Activated naive CD4-positive, alpha-beta T cell treated with anti-CD3 and anti-CD28 coated beads, Interleukin-2, amount 50 U/mL, for 24 hours (primary cell): ENCODE data around the gene FEZF2.

Source experiments
- H3K27ac Mint-ChIP-seq: one replicate; pipeline ENCODE4 v1.8.0; 2021; ENCODE audit warnings: mild to moderate bottlenecking, mixed read lengths
- H3K27me3 Mint-ChIP-seq: one replicate; pipeline ENCODE4 v1.8.0; 2021; ENCODE audit warnings: mixed read lengths
- H3K36me3 Mint-ChIP-seq: one replicate; pipeline ENCODE4 v1.8.0; 2021; ENCODE audit warnings: mixed read lengths
- H3K4me1 Mint-ChIP-seq: one replicate; pipeline ENCODE4 v1.8.0; 2021; ENCODE audit warnings: mixed read lengths
- H3K4me3 Mint-ChIP-seq: one replicate; pipeline ENCODE4 v1.8.0; 2021; ENCODE audit warnings: mild to moderate bottlenecking, mixed read lengths
- H3K9me3 Mint-ChIP-seq: one replicate; pipeline ENCODE4 v1.8.0; 2021; ENCODE audit warnings: mixed read lengths

The FEZF2 gene

GRCh38 chr3:62376906-62377877 is 3.8 kb upstream of the FEZF2 start:
- H3K27me3 Mint-ChIP-seq: peaks cover 56% of the 10 kb centered on the region
- no peaks in the 10 kb centered on the region for H3K36me3 Mint-ChIP-seq
- H3K27ac Mint-ChIP-seq: no peak overlapping the region
- no peaks in the 10 kb centered on the region for H3K9me3 Mint-ChIP-seq
- peaks cover 4% of the 10 kb centered on the region for H3K4me1 Mint-ChIP-seq
- no peak overlapping the region for H3K4me3 Mint-ChIP-seq

DNA sequence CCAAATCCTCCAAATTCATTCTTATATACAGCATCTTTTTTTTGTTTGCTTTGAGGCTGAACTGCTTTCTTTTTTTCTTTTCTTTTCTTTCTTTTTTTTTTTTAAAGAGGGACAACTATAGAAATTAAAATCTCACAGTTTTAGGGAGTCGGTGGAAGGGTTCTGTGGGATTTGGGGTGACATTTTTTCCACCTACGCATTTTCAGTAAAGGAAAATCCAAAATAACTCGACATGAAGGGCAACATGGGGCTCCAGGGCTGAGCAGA is 3.0 kb upstream of the FEZF2 start:
- peaks cover 4% of the 10 kb centered on the region for H3K4me1 Mint-ChIP-seq
- H3K36me3 Mint-ChIP-seq: no peaks in the 10 kb centered on the region
- no peak overlapping the region for H3K27ac Mint-ChIP-seq
- no peaks in the 10 kb centered on the region for H3K9me3 Mint-ChIP-seq
- peaks cover 53% of the 10 kb centered on the region for H3K27me3 Mint-ChIP-seq
- no peak overlapping the region for H3K4me3 Mint-ChIP-seq

DNA sequence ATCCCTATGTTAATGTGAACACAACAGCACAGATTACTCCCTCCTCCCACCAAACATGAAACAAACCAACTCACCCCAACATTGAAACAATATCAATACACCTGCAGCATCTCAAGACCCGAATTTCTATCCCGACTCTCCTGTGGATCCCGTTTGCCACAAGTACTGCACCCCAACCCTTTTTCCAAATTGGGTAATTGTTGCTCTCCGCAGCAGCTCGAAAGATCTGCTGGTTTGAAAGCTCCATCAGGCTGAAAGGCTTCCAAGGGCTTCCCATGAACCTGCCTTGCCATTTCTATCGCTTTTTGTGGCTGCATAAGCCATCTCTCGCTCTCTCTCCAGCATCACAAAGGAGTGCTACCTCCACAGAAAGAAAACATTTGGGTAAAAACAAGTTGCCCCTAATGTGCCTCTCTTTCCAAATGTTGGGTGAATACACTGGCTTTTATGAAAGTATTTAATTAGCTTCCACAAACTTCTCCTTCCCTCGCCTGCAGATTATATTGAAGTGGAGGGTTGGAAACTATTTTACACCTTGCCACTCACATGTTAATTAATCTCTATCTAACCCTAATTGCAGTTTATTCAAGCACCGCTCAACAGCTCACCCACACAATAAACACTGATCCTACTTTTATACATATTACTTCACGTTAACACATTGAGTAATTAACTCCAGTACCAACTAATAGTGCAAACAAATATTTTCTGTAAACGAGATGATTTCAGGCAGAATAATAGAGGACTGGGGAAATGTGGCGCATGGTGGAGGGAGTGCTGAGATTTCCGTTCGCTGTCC is 2.5 kb upstream of the FEZF2 start:
- H3K27me3 Mint-ChIP-seq: peaks cover 55% of the 10 kb centered on the region
- no peak overlapping the region for H3K4me3 Mint-ChIP-seq
- H3K4me1 Mint-ChIP-seq: peaks cover 6% of the 10 kb centered on the region
- H3K27ac Mint-ChIP-seq: no peak overlapping the region
- no peaks in the 10 kb centered on the region for H3K9me3 Mint-ChIP-seq
- H3K36me3 Mint-ChIP-seq: no peaks in the 10 kb centered on the region

DNA sequence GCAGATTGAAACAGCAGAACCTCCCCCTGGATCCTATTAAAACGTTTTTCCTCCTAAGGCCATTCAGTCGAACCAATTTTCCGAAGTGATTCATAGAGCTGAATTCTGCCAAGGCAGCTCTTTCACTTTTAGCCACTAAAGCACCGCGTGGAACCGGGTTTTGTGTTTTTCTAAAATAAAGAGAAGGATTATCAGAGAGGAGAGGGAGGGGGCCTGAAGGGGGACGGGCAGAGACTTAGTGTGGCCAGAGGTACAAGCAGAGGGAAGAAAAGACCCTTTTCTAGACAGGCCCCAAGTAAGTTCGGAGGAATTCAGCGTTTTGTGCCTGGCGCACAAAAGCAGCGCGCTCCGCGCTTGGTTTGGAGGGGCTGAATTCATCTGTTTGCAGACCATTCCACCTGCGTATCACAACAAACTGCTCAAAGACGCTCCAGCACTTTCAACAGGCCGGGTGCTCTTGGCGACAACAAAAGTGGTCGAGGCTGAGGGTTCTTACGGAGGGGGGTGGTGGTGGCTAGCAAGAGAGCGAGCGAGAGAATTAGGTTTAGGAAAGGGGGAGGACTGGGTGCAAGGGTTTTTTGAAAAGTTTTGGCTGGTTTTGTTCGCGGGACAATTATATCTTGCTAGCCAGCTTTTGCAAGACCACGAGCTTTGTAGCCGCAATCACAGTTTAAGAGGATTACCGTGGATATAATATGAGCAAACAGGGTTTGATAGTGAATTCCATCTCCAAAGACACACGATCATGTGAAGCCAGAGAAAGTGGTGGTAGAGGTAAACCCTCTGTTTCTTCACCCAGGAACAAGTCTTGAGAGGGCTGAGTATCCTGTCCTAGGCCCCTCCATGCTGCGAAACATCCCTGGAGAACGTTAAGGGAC is 1.2 kb upstream of the FEZF2 start:
- no peak overlapping the region for H3K27ac Mint-ChIP-seq
- peaks cover 53% of the 10 kb centered on the region for H3K27me3 Mint-ChIP-seq

DNA sequence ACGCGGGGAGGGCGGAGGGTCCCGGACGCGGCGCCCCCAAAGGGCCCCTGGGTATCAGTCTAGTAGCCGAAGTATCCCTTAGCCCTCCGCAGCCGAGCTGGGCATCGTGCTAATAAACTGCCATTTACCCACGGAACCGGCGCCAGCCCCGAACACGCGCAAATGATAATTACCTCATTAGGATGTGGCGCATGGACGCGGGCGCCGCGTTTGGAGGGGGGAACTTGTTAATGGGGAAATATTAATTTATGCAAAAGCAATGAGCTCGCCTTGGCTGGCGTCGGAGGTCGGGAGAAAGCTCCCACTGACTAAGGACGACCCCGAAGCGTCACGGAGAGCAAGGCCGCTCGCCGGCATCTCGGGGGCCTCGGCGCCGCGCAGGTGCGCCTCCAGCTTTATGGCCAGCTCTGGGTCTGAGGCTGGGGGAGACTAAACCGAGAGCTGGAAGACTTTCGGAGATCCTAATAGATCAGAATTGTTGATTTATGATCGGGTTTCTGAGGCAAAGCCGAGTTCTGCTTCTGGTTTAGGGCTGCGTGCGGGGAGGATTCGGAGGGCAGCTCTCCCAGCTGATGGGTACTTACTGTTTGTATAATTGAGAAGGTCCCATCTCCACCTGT is 474 bp upstream of the FEZF2 start:
- Mint-ChIP-seq H3K27me3 (peaks cover 50% of the 10 kb centered on the region), H3K36me3 (no peaks in the 10 kb centered on the region), H3K4me3 (no peak overlapping the region)

More for the DNA sequence above, 1.2 kb upstream of the FEZF2 start:
- Mint-ChIP-seq H3K9me3 (no peaks in the 10 kb centered on the region), H3K4me1 (peaks cover 9% of the 10 kb centered on the region), H3K4me3 (no peak overlapping the region), H3K36me3 (no peaks in the 10 kb centered on the region)

GRCh38 chr3:62372621-62373041 is 719 bp downstream of the FEZF2 start:
- Mint-ChIP-seq H3K36me3 (no peaks in the 10 kb centered on the region), H3K4me3 (no peak overlapping the region), H3K9me3 (no peaks in the 10 kb centered on the region), H3K27me3 (peaks cover 59% of the 10 kb centered on the region), H3K4me1 (peaks cover 9% of the 10 kb centered on the region), H3K27ac (no peak overlapping the region)

More for the DNA sequence above, 474 bp upstream of the FEZF2 start:
- Mint-ChIP-seq H3K9me3 (no peaks in the 10 kb centered on the region), H3K4me1 (peaks cover 9% of the 10 kb centered on the region), H3K27ac (no peak overlapping the region)

GRCh38 chr3:62371720-62372591 is 1.4 kb downstream of the FEZF2 start:
- H3K27me3 Mint-ChIP-seq: peaks cover 61% of the 10 kb centered on the region
- H3K9me3 Mint-ChIP-seq: no peaks in the 10 kb centered on the region
- no peaks in the 10 kb centered on the region for H3K36me3 Mint-ChIP-seq
- no peak overlapping the region for H3K27ac Mint-ChIP-seq
- H3K4me1 Mint-ChIP-seq: peaks cover 9% of the 10 kb centered on the region
- H3K4me3 Mint-ChIP-seq: no peak overlapping the region

DNA sequence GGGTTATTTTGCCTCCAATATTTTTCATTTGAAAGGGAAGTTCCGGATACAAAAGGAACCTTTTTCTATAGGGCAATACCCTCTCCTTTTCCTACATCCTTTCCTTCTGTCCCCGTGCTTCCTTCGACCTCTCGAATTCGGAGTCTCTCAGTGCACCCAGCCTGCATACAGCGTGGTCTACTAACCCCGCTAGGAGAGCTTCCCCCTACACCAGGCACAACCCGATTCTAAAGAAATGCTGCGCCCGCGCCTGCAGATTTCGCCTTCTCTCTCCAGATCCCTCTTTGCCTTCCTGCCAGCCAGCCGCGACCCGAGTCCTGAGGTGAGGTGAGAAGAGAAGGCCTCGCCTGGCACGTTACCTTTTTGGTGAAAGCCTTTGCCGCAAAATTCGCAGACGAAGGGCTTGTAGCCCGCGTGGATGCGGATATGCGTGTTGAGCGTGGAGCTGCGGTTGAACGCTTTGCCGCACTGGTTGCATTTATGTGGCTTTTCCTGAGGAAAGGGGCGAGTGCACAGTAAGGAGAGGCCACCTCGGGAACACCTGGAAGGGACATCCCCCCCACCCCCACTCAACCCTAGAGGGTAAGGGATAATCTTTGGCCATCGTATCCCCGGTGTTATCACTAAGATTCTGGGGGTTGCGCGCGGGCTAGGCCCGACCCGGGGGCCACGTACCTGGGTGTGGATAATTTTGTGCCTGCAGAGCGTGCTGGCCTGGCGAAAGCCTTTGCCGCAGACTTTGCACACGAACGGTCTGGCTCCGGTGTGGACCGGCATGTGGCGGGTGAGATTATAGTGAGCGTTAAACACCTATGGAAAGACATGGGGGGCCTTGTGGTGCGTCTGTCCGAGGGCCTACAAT is 2.3 kb downstream of the FEZF2 start:
- Mint-ChIP-seq H3K27me3 (peaks cover 66% of the 10 kb centered on the region), H3K4me3 (no peak overlapping the region), H3K36me3 (no peaks in the 10 kb centered on the region), H3K4me1 (peaks cover 9% of the 10 kb centered on the region), H3K9me3 (no peaks in the 10 kb centered on the region), H3K27ac (no peak overlapping the region)

DNA sequence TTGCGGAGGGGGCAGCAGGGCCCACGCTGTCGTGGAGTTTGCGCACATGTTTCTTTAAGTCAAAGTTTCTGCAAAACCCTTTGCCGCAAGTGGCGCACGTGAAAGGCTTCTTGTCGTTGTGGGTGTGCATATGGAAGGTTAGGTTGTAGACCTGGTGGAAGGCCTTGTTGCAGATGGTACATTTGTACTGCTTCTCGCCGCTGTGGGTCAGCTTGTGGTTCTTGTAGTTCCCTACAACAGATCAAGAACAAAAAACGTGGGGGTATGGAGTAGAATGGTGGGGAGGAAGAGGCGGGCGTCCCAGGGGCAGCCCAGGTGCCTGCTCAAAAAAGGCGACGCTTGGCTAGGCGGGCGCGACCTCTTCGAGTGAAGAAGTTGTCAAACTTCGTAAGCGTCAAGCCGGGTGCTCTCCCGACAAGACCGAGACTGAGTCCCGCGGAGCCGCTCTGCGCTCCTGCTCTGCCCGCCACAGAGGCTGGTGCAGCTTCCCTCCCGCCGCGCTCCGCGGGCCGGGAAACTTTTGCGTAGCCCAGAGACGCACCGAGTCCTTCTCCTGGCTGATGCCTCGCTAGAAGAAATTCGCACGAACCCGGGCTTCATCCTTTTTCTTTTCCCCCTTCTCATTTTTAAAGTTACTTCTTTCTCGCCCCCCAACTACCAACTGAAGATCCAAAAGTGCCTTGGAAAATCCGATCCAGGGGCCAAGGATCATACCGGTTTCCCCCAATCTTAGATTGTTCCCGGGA is 3.1 kb downstream of the FEZF2 start:
- no peak overlapping the region for H3K4me3 Mint-ChIP-seq
- H3K9me3 Mint-ChIP-seq: no peaks in the 10 kb centered on the region
- peaks cover 65% of the 10 kb centered on the region for H3K27me3 Mint-ChIP-seq
- no peak overlapping the region for H3K27ac Mint-ChIP-seq
- H3K4me1 Mint-ChIP-seq: peaks cover 9% of the 10 kb centered on the region
- no peaks in the 10 kb centered on the region for H3K36me3 Mint-ChIP-seq

- Mint-ChIP-seq H3K27me3 (peaks cover 60% of the 10 kb centered on the region), H3K9me3 (no peaks in the 10 kb centered on the region), H3K4me1 (peaks cover 8% of the 10 kb centered on the region), H3K4me3 (no peak overlapping the region), H3K27ac (no peak overlapping the region), H3K36me3 (no peaks in the 10 kb centered on the region)
Observed at GRCh38 chr3:62369476-62369743, 3.9 kb downstream of the FEZF2 start.

GRCh38 chr3:62368705-62369475 is 4.5 kb downstream of the FEZF2 start:
- Mint-ChIP-seq H3K27me3 (peaks cover 57% of the 10 kb centered on the region), H3K4me3 (no peak overlapping the region), H3K4me1 (peaks cover 4% of the 10 kb centered on the region)

DNA sequence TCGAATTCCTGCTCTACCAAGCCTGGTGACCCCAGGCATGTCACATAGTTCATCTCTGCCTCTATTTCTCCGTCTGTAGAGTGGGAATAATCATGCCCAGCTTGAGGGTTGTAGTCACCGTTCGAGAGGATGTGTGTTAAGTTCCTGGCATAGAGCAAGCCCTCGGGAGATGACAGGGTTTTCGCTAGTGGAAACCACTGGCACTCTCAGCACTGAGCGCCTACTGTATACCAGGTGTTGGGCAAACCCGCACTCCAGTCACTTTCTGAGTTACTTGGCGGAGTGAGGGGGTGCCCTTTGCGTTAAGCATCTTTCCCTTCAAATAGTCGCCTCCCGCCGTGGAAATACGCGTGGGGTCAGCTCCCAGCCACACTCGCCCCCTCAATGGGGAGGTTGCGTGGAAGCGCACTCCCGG is 5.1 kb downstream of the FEZF2 start:
- peaks cover 4% of the 10 kb centered on the region for H3K4me1 Mint-ChIP-seq
- no peak overlapping the region for H3K4me3 Mint-ChIP-seq
- H3K9me3 Mint-ChIP-seq: no peaks in the 10 kb centered on the region
- H3K27ac Mint-ChIP-seq: no peak overlapping the region
- H3K27me3 Mint-ChIP-seq: peaks cover 56% of the 10 kb centered on the region
- H3K36me3 Mint-ChIP-seq: no peaks in the 10 kb centered on the region

More at GRCh38 chr3:62368705-62369475, 4.5 kb downstream of the FEZF2 start:
- Mint-ChIP-seq H3K27ac (no peak overlapping the region), H3K9me3 (no peaks in the 10 kb centered on the region), H3K36me3 (no peaks in the 10 kb centered on the region)
